ENCODE data around the gene KRTAP5-4. TPM values are rescaled to one million over a fixed set of nuclear protein-coding genes. Genes with fewer than 3 reads are reported as not detected.

The KRTAP5-4 gene
- total and polyA plus RNA-seq, 2 donors (not counting 1 experiment from before 2014, with no cell fraction given): not detected

DNA sequence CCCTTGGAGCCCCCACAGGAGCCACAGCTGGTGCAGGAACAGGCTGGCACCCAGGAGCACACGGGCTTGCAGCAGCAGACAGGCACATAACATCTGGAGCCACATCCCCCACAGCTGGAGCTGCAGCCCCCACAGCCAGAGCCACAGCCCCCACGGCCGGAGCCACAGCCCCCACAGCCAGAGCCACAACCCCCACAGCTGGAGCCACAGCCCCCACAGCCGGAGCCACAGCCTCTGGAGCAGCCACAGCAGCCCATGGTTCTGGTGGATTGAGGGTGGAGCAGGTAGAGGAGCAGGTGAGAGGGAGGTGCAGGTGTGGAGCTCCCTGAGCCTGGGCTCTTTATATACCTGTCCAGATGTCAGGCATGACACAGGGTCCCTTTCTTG lies 24.0 kb downstream of the KRTAP5-4 start, which contains the start of gene KRTAP5-2:
Gene KRTAP5-2, minus strand, starts transcription at position 301 of the 387 bp plus-strand sequence. Its CDS starts 44 bp downstream, at position 257.
- Histone ChIP-seq H3K27me3 (replicated peaks in 1 of 4; ENCODE audit: control extremely low read depth in 1 of 4, control insufficient read depth in 3 of 4, insufficient read depth in 4 of 4, low read length in 3 of 4) (peaks cover 0 to 19% (median 4%) of the 10 kb centered on the region in 4 experiments), H3K4me2 (replicated peaks; ENCODE audit: low read depth, low read length, poor library complexity, severe bottlenecking) (no peak within 1 kb of the TSS), H3K79me2 (ENCODE audit: control insufficient read depth, insufficient read depth, low read length) (no peaks in the 10 kb centered on the region), H3K9me3 (ENCODE audit: control extremely low read depth in 1 of 3, control insufficient read depth in 2 of 3, insufficient read depth in 1 of 3, low read length in 2 of 3) (no peaks in the 10 kb centered on the region), H2AFZ (ENCODE audit: insufficient read depth, low read depth, low read length, poor library complexity, severe bottlenecking) (no peak within 1 kb of the TSS), H4K20me1 (ENCODE audit: control insufficient read depth, insufficient read depth, low read length, poor library complexity, severe bottlenecking) (no peaks in the 10 kb centered on the region), H3K27ac (ENCODE audit: low read length in 2 of 2) (no peak within 1 kb of the TSS), H3K36me3 (replicated peaks in 1 of 2; ENCODE audit: control extremely low read depth in 1 of 2, control insufficient read depth in 1 of 2, extremely low read depth in 1 of 2, insufficient read depth in 2 of 2, low read length in 1 of 2) (no peaks in the 10 kb centered on the region), H3K4me3 (ENCODE audit: control extremely low read depth in 1 of 5, extremely low read depth in 1 of 5, insufficient read depth in 1 of 5, low read depth in 2 of 5, low read length in 4 of 5) (no peak within 1 kb of the TSS), H3K4me1 (ENCODE audit: control insufficient read depth in 2 of 2, insufficient read depth in 2 of 2, low read length in 2 of 2) (no peaks in the 10 kb centered on the region), H3K9ac (ENCODE audit: low read length) (no peak within 1 kb of the TSS)
- TF ChIP-seq, protein P1, sequence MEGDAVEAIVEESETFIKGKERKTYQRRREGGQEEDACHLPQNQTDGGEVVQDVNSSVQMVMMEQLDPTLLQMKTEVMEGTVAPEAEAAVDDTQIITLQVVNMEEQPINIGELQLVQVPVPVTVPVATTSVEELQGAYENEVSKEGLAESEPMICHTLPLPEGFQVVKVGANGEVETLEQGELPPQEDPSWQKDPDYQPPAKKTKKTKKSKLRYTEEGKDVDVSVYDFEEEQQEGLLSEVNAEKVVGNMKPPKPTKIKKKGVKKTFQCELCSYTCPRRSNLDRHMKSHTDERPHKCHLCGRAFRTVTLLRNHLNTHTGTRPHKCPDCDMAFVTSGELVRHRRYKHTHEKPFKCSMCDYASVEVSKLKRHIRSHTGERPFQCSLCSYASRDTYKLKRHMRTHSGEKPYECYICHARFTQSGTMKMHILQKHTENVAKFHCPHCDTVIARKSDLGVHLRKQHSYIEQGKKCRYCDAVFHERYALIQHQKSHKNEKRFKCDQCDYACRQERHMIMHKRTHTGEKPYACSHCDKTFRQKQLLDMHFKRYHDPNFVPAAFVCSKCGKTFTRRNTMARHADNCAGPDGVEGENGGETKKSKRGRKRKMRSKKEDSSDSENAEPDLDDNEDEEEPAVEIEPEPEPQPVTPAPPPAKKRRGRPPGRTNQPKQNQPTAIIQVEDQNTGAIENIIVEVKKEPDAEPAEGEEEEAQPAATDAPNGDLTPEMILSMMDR (IDR thresholded peaks at IDR 0.05): no peak
- TF ChIP-seq EZH2 (IDR thresholded peaks at IDR 0.05; ENCODE audit: borderline replicate concordance, insufficient read depth, low read depth, low read length, poor library complexity, severe bottlenecking): no peak
- H3K9me3 Mint-ChIP-seq (ENCODE audit: insufficient read depth): no peaks in the 10 kb centered on the region
- peaks cover 12% of the 10 kb centered on the region for H3K4me1 Mint-ChIP-seq
- no peak within 1 kb of the TSS for H3K4me3 Mint-ChIP-seq
- DNase-seq (no peak), ATAC-seq (ENCODE audit: low read depth) (no peak)
- intact Hi-C loops (cut with micrococcal nuclease): no loop called here
- no peak within 1 kb of the TSS for H3K27ac Mint-ChIP-seq
- POLR2A ChIA-PET: no interaction called here
- 17% methylated on average over 1 of the region's 4 CpGs for WGBS (ENCODE audit: insufficient coverage)
- H3K27me3 Mint-ChIP-seq: peaks cover 48% of the 10 kb centered on the region
- CTCF ChIA-PET: interaction anchor here (1.0 to 1.5 kb wide), 3 partner anchors 23 to 42 kb away, joined by 3 to 6 read pairs (median 5); no protein-coding TSS in a partner anchor

GRCh38 chr11:1597331-1597993 lies 24.5 kb downstream of the KRTAP5-4 start:
- POLR2A ChIA-PET: no interaction called here

More at GRCh38 chr11:1597331-1597993, 24.5 kb downstream of the KRTAP5-4 start:
- intact Hi-C loops (cut with micrococcal nuclease): no loop called here
- TF ChIP-seq, protein P1 (IDR thresholded peaks at IDR 0.05): no peak
- Mint-ChIP-seq H3K4me1 (peaks cover 12% of the 10 kb centered on the region), H3K27ac (no peak overlapping the region), H3K4me3 (no peak overlapping the region), H3K9me3 (ENCODE audit: insufficient read depth) (no peaks in the 10 kb centered on the region), H3K27me3 (peaks cover 52% of the 10 kb centered on the region)
- Histone ChIP-seq H2AFZ (ENCODE audit: insufficient read depth, low read depth, low read length, poor library complexity, severe bottlenecking) (no peak overlapping the region), H3K4me1 (ENCODE audit: control insufficient read depth in 2 of 2, insufficient read depth in 2 of 2, low read length in 2 of 2) (no peaks in the 10 kb centered on the region), H3K9ac (ENCODE audit: low read length) (no peak overlapping the region), H3K4me2 (replicated peaks; ENCODE audit: low read depth, low read length, poor library complexity, severe bottlenecking) (no peak overlapping the region), H4K20me1 (ENCODE audit: control insufficient read depth, insufficient read depth, low read length, poor library complexity, severe bottlenecking) (no peaks in the 10 kb centered on the region), H3K27ac (ENCODE audit: low read length in 2 of 2) (no peak overlapping the region), H3K79me2 (ENCODE audit: control insufficient read depth, insufficient read depth, low read length) (no peaks in the 10 kb centered on the region), H3K4me3 (ENCODE audit: control extremely low read depth in 1 of 5, extremely low read depth in 1 of 5, insufficient read depth in 1 of 5, low read depth in 2 of 5, low read length in 4 of 5) (no peak overlapping the region), H3K27me3 (replicated peaks in 1 of 4; ENCODE audit: control extremely low read depth in 1 of 4, control insufficient read depth in 3 of 4, insufficient read depth in 4 of 4, low read length in 3 of 4) (peaks cover 0 to 19% (median 4%) of the 10 kb centered on the region in 4 experiments), H3K9me3 (ENCODE audit: control extremely low read depth in 1 of 3, control insufficient read depth in 2 of 3, insufficient read depth in 1 of 3, low read length in 2 of 3) (no peaks in the 10 kb centered on the region), H3K36me3 (replicated peaks in 1 of 2; ENCODE audit: control extremely low read depth in 1 of 2, control insufficient read depth in 1 of 2, extremely low read depth in 1 of 2, insufficient read depth in 2 of 2, low read length in 1 of 2) (no peaks in the 10 kb centered on the region)
- no peak for ATAC-seq (ENCODE audit: low read depth)
- DNase-seq: no peak
- CTCF ChIA-PET: interaction anchor here (1.0 kb wide), 2 partner anchors 23 to 42 kb away, joined by 3 to 5 read pairs; no protein-coding TSS in a partner anchor
- 85% methylated on average over 10 of the region's 10 CpGs for WGBS (ENCODE audit: insufficient coverage)

Data from B cell (primary cell).